Measurements from ENCODE around the gene GPR137.
A peak's percentile ranks its signal among the peaks of the same experiment; 100 is the strongest.

Gene GPR137

DNA sequence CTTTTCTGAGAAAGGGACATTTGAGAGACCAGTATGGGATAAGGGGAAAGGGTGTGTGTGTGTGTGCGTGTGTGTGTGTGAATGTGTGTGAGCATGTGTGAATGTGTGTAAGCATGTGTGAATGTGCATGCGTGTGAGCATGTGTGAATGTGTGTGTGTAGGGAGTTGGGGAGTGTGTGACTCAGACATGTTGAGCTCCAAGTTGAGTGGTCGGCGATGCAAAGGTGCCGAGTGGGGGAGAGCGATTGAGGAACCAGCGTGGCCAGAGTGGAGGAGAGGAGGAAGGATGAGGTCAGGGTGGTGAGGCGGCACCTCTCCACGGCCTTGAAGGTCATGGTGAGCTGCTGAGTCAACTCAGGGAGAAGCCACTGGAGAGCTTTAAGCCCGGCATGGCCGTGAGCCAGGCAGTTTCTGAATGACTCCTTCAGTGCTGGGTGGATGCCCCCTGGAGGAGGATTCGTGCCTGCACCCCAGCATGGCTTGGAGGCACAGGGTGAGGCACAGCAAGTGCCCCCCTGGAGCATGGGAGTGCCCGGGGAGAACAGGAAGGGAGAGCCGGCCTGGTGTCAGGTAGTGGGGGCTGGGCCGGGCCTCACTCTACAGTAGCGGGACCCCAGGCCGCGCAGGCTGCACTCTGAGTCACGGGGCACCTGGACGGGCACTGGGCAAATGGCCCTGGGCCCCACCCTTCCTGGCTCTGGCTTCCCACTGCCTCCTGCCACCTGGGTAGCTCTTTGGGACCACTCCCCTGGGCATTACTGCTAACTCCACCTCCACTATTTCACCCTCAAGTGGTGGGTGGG lies 46.1 kb downstream of the GPR137 start:
- TF ChIP-seq, protein P1, sequence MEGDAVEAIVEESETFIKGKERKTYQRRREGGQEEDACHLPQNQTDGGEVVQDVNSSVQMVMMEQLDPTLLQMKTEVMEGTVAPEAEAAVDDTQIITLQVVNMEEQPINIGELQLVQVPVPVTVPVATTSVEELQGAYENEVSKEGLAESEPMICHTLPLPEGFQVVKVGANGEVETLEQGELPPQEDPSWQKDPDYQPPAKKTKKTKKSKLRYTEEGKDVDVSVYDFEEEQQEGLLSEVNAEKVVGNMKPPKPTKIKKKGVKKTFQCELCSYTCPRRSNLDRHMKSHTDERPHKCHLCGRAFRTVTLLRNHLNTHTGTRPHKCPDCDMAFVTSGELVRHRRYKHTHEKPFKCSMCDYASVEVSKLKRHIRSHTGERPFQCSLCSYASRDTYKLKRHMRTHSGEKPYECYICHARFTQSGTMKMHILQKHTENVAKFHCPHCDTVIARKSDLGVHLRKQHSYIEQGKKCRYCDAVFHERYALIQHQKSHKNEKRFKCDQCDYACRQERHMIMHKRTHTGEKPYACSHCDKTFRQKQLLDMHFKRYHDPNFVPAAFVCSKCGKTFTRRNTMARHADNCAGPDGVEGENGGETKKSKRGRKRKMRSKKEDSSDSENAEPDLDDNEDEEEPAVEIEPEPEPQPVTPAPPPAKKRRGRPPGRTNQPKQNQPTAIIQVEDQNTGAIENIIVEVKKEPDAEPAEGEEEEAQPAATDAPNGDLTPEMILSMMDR (IDR thresholded peaks at IDR 0.05; ENCODE audit: poor library complexity, severe bottlenecking), result peak; percentile 83
- no peaks in the 10 kb centered on the region for H3K27me3 ChIP-seq (ENCODE audit: insufficient read depth, poor library complexity, severe bottlenecking)
- peak overlapping the region; percentile 95 for H3K27ac ChIP-seq (ENCODE audit: poor library complexity, severe bottlenecking)
- H3K9me3 ChIP-seq (ENCODE audit: severe bottlenecking), result no peaks in the 10 kb centered on the region
- DNase-seq (ENCODE audit: low spot score) (peak; percentile 95), ATAC-seq (ENCODE audit: low read depth) (peak; percentile 67)
- H3K36me3 ChIP-seq (ENCODE audit: low read depth), result no peaks in the 10 kb centered on the region
- peaks cover 22% of the 10 kb centered on the region for H3K4me1 ChIP-seq (ENCODE audit: insufficient read depth, poor library complexity, severe bottlenecking)
- no peak overlapping the region for H3K4me3 ChIP-seq (ENCODE audit: severe bottlenecking)

DNA sequence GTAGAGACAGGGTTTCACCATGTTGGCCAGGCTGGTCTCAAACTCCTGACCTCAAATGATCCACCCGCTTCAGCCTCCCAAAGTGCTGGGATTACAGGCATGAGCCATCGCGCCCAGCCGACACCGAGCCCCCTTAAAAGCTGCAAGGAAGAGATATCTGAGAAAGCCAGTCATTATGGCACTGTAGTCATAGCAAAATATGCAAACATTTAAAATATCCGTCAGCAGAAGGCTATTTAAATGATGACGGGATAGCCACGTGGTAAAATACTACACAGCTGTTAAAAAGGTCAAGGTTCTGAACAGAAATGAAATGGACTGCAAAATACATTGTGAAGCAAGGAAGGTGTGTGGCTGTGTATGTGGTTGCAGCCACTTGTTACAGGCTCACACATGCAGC lies 47.9 kb downstream of the GPR137 start:
- DNase-seq (ENCODE audit: low spot score) (no peak), ATAC-seq (ENCODE audit: low read depth) (no peak)
- H3K4me1 ChIP-seq (ENCODE audit: insufficient read depth, poor library complexity, severe bottlenecking), result peaks cover 22% of the 10 kb centered on the region
- H3K27ac ChIP-seq (ENCODE audit: poor library complexity, severe bottlenecking), result peak overlapping the region; percentile 95
- TF ChIP-seq, protein P1 (IDR thresholded peaks at IDR 0.05; ENCODE audit: poor library complexity, severe bottlenecking), result no peak
- H3K4me3 ChIP-seq (ENCODE audit: severe bottlenecking), result no peak overlapping the region
- no peaks in the 10 kb centered on the region for H3K36me3 ChIP-seq (ENCODE audit: low read depth)
- no peaks in the 10 kb centered on the region for H3K9me3 ChIP-seq (ENCODE audit: severe bottlenecking)
- no peaks in the 10 kb centered on the region for H3K27me3 ChIP-seq (ENCODE audit: insufficient read depth, poor library complexity, severe bottlenecking)

DNA sequence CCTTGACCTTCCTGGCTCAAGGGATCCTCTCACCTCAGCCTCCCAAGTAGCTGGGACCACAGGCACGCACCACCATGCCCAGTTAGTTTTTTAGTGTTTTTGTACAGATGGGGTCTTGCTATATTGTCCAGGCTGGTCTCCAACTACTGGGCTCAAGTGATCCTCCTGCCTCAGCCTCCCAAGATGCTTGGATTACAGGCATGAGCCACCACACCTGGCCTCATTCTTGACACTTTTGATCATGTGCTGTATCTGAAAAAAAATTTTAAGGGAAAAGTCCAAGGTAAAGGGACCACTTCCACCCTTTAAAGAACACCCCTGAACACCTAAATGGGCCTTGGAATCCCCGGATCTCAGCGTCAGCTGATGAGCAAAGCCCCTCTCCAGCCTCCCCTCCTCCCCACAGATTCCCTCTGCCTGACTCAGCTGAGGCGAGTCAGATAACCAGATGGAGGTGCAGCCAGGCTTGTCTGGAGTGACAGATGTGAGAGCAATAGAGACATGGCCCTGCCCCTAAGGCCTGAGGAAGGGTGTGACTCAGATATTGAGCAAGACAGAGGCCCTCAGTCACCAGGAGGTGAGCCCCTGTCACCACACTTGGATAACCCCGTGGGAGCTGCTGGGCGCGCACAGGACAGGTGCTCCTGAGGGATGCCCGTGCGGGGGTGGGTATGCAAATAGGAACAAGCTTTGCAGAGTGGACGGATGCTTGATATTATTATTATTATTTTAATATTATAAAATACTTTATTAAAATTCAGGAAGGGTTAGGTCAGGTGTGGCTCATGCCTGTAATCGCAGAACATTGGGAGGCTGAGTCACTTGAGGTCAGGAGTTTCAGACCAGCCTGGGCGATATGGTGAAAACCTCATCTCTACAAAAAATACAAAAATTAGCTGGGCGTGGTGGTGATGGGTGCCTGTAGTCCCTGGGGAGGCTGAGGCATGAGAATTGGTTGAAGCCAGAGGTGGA lies 49.4 kb downstream of the GPR137 start:
- H3K4me3 ChIP-seq (ENCODE audit: severe bottlenecking), result no peak overlapping the region
- TF ChIP-seq, protein P1 (IDR thresholded peaks at IDR 0.05; ENCODE audit: poor library complexity, severe bottlenecking), result no peak
- no peaks in the 10 kb centered on the region for H3K9me3 ChIP-seq (ENCODE audit: severe bottlenecking)
- H3K4me1 ChIP-seq (ENCODE audit: insufficient read depth, poor library complexity, severe bottlenecking), result peaks cover 22% of the 10 kb centered on the region
- no peaks in the 10 kb centered on the region for H3K27me3 ChIP-seq (ENCODE audit: insufficient read depth, poor library complexity, severe bottlenecking)
- H3K27ac ChIP-seq (ENCODE audit: poor library complexity, severe bottlenecking), result peak overlapping the region; percentile 95
- DNase-seq (ENCODE audit: low spot score) (peak; percentile 98), ATAC-seq (ENCODE audit: low read depth) (peak; percentile 87)
- H3K36me3 ChIP-seq (ENCODE audit: low read depth), result no peaks in the 10 kb centered on the region

DNA sequence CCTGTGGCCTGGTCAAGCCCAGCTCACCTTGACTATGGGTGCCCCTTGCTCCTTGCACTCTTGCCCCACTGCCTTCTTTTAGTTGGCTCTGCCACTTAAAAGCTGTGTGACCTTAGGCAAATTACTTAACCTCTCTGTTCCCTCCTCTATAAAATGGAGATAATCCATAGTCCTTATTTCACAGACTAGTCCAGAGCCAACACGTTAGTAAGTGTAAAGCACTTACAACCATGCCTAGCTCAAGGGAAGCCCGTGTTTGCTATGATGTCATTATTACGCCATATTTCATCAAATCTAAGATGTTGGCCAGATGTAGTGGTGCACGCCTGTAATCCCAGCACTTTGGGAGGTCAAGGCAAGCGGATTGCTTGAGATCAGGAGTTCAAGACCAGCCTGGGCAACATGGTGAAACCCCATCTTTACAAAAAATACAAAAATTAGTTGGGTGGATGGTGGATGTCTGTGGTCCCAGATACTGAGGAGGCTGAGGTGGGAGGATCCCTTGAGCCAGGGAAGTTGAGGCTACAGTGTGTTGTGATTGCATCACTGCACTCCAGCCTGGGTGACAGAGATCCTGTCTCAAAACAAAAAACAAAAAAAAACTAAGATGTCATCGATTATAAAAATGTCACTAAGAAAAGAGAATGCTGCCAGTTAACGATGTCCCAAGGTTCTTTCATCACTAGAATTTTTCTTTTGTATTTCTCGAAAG lies 52.0 kb downstream of the GPR137 start:
- ATAC-seq (ENCODE audit: low read depth) (no peak), DNase-seq (ENCODE audit: low spot score) (peak; percentile 18)
- TF ChIP-seq, protein P1 (IDR thresholded peaks at IDR 0.05; ENCODE audit: poor library complexity, severe bottlenecking), result no peak
- Histone ChIP-seq H3K27me3 (ENCODE audit: insufficient read depth, poor library complexity, severe bottlenecking) (no peaks in the 10 kb centered on the region), H3K4me1 (ENCODE audit: insufficient read depth, poor library complexity, severe bottlenecking) (peaks cover 6% of the 10 kb centered on the region), H3K4me3 (ENCODE audit: severe bottlenecking) (no peak overlapping the region), H3K27ac (ENCODE audit: poor library complexity, severe bottlenecking) (no peak overlapping the region), H3K9me3 (ENCODE audit: severe bottlenecking) (no peaks in the 10 kb centered on the region), H3K36me3 (ENCODE audit: low read depth) (no peaks in the 10 kb centered on the region)

Data from RWPE2 (cell line).